Thoracic aorta (tissue), 2 donors: Measurements from ENCODE around the gene CLTRN. TPM values are rescaled to one million over a fixed set of nuclear protein-coding genes. Genes with fewer than 3 reads are reported as not detected.

ENCODE experiments used
- ATAC-seq: fragments of 150-250 bp; one replicate; pipeline ENCODE4 v1.8.0; 2017; ENCODE audit warnings: low read depth; ENCODE audit not compliant: insufficient number of reproducible peaks, low FRiP score
- DNase-seq: peaks from one replicate; pipeline ENCODE4 v3.0.0-alpha.2; 2020; ENCODE audit warnings: low spot score
- H3K27ac ChIP-seq, 2 donors: fragments of 200-600 bp; sonication (generic); 1 replicate in 1 of 2; 2 replicates in 1 of 2; pipeline ENCODE4 v1.5.1; 2016; ENCODE audit warnings: mild to moderate bottlenecking in 2 of 2, moderate library complexity in 2 of 2
- H3K27me3 ChIP-seq: fragments of 200-600 bp; sonication (generic); replicated peaks from 2 replicates; pipeline ENCODE4 v1.6.0; 2016; ENCODE audit warnings: mild to moderate bottlenecking; ENCODE audit not compliant: insufficient read depth
- H3K36me3 ChIP-seq: fragments of 200-600 bp; sonication (generic); one replicate; pipeline ENCODE4 v1.5.1; 2016
- H3K4me1 ChIP-seq, 2 donors: fragments of 200-600 bp; sonication (generic); 1 replicate in 1 of 2; 2 replicates in 1 of 2; pipeline versions ENCODE4 v1.5.1 to v1.6.0; 2016; ENCODE audit warnings: low read depth in 2 of 2, mild to moderate bottlenecking in 1 of 2; ENCODE audit not compliant: control insufficient read depth in 1 of 2
- H3K4me3 ChIP-seq: fragments of 200-600 bp; sonication (generic); 2 replicates; pipeline ENCODE4 v1.5.1; 2016; ENCODE audit warnings: mild to moderate bottlenecking
- H3K9me3 ChIP-seq: fragments of 200-600 bp; sonication (generic); 2 replicates; pipeline ENCODE4 v1.5.1; 2016
- CTCF ChIP-seq: fragments of 200-600 bp; sonication (generic); IDR thresholded peaks from one replicate; pipeline ENCODE4 v1.5.1; 2019; ENCODE audit warnings: antibody characterized with exemption
- total RNA-seq, 2 donors: library from RNA; depleted of rRNA; stranded (reverse); fragments of >200 nt; gene quantifications; one replicate each; pipeline versions ENCODE4 v1.1.0 to v1.2.3, GENCODE V29; 2016

The CLTRN gene
- total RNA-seq, 2 donors from 2014 or later: 0.78 TPM; not detected in 1

- Histone ChIP-seq H3K4me3 (no peak overlapping the region), H3K27me3 (no peaks in the 10 kb centered on the region), H3K4me1 (no peaks in the 10 kb centered on the region), H3K36me3 (no peaks in the 10 kb centered on the region), H3K27ac (no peak overlapping the region), H3K9me3 (no peaks in the 10 kb centered on the region)
- TF ChIP-seq CTCF: no peak
- DNase-seq (no peak), ATAC-seq (no peak)
Measured at GRCh38 chrX:15631637-15632036, 33.0 kb downstream of the CLTRN start.

- no peak for ATAC-seq
- Histone ChIP-seq H3K27ac (no peak overlapping the region), H3K27me3 (no peaks in the 10 kb centered on the region), H3K4me1 (no peaks in the 10 kb centered on the region), H3K36me3 (no peaks in the 10 kb centered on the region), H3K9me3 (no peaks in the 10 kb centered on the region), H3K4me3 (no peak overlapping the region)
- TF ChIP-seq CTCF: no peak
- DNase-seq: no peak
Measured at GRCh38 chrX:15623054-15623453, 41.6 kb downstream of the CLTRN start.

- DNase-seq (no peak), ATAC-seq (no peak)
- no peaks in the 10 kb centered on the region for H3K9me3 ChIP-seq
- H3K36me3 ChIP-seq: no peaks in the 10 kb centered on the region
- no peak overlapping the region for H3K4me3 ChIP-seq
- H3K27me3 ChIP-seq: no peaks in the 10 kb centered on the region
- H3K27ac ChIP-seq: no peak overlapping the region
- TF ChIP-seq CTCF: no peak
- no peaks in the 10 kb centered on the region for H3K4me1 ChIP-seq
Measured at GRCh38 chrX:15619053-15619755, 45.4 kb downstream of the CLTRN start.

GRCh38 chrX:15617111-15617510 lies 47.5 kb downstream of the CLTRN start:
- ATAC-seq: no peak
- no peaks in the 10 kb centered on the region for H3K9me3 ChIP-seq
- no peak overlapping the region for H3K27ac ChIP-seq
- no peaks in the 10 kb centered on the region for H3K4me1 ChIP-seq
- no peaks in the 10 kb centered on the region for H3K36me3 ChIP-seq
- no peak for TF ChIP-seq CTCF
- H3K27me3 ChIP-seq: no peaks in the 10 kb centered on the region
- H3K4me3 ChIP-seq: no peak overlapping the region
- DNase-seq: no peak

GRCh38 chrX:15616531-15616930 lies 48.1 kb downstream of the CLTRN start:
- Histone ChIP-seq H3K27ac (no peak overlapping the region), H3K27me3 (no peaks in the 10 kb centered on the region), H3K4me1 (no peaks in the 10 kb centered on the region), H3K9me3 (no peaks in the 10 kb centered on the region), H3K4me3 (no peak overlapping the region), H3K36me3 (no peaks in the 10 kb centered on the region)
- no peak for TF ChIP-seq CTCF
- no peak for DNase-seq
- no peak for ATAC-seq
